ENCODE measurements around the gene NDUFB11.

- TF ChIP-seq POLR2A (IDR thresholded peaks at IDR 0.05) = no peak
- no peak for TF ChIP-seq CTCF (IDR thresholded peaks at IDR 0.05)
Observed at GRCh38 chrX:47166126-47166525, 21.6 kb upstream of the NDUFB11 start.

Measured in lower leg skin (tissue), 3 donors.